MM.1S (cell line): ENCODE data around the gene SEC23B.

Experiments used
- DNase-seq: peaks from one replicate; pipeline ENCODE4 v3.0.0-alpha.2; 2015
- H2AFZ ChIP-seq: fragments of 300-600 bp; sonication (generic); 2 replicates; pipeline ENCODE4 v1.6.0; 2016; ENCODE audit warnings: antibody characterized with exemption, low read length
- H3F3A ChIP-seq: fragments of 300-600 bp; sonication (generic); 2 replicates; pipeline ENCODE4 v1.6.1; 2016; ENCODE audit warnings: mild to moderate bottlenecking, antibody characterized with exemption, low read length, moderate library complexity, mixed read lengths; ENCODE audit not compliant: insufficient read depth
- H3K27ac ChIP-seq: fragments of 300-600 bp; sonication (generic); 2 replicates; pipeline ENCODE4 v1.5.1; 2016; ENCODE audit warnings: mild to moderate bottlenecking, low read length
- H3K27me3 ChIP-seq: fragments of 300-600 bp; sonication (generic); replicated peaks from 2 replicates; pipeline ENCODE4 v1.6.0; 2016; ENCODE audit warnings: low read length; ENCODE audit not compliant: insufficient read depth
- H3K36me3 ChIP-seq: fragments of 300-600 bp; sonication (generic); replicated peaks from 2 replicates; pipeline ENCODE4 v1.6.1; 2016; ENCODE audit warnings: mild to moderate bottlenecking, low read length, mixed read lengths; ENCODE audit not compliant: insufficient read depth
- H3K4me1 ChIP-seq: fragments of 300-600 bp; sonication (generic); 2 replicates; pipeline ENCODE4 v1.6.1; 2016; ENCODE audit warnings: low read length, mixed read lengths
- H3K4me2 ChIP-seq: fragments of 300-600 bp; sonication (generic); 2 replicates; pipeline ENCODE4 v1.6.0; 2016; ENCODE audit warnings: low read depth, low read length
- H3K4me3 ChIP-seq: fragments of 300-600 bp; sonication (generic); 2 replicates; pipeline ENCODE4 v1.5.1; 2016; ENCODE audit warnings: low read length, mixed read lengths
- H3K79me2 ChIP-seq: fragments of 300-600 bp; sonication (generic); 2 replicates; pipeline ENCODE4 v1.6.1; 2016; ENCODE audit warnings: mixed run types, low read length, mixed read lengths
- H3K9ac ChIP-seq: fragments of 300-600 bp; sonication (generic); 2 replicates; pipeline ENCODE4 v1.6.1; 2016; ENCODE audit warnings: low read length, mixed read lengths
- H3K9me2 ChIP-seq: fragments of 300-600 bp; sonication (generic); replicated peaks from 2 replicates; pipeline ENCODE4 v1.6.1; 2016; ENCODE audit warnings: mild to moderate bottlenecking, low read length, mixed read lengths; ENCODE audit not compliant: insufficient read depth
- H3K9me3 ChIP-seq: fragments of 300-600 bp; sonication (generic); replicated peaks from 2 replicates; pipeline ENCODE4 v1.6.1; 2016; ENCODE audit warnings: mild to moderate bottlenecking, low read length, mixed read lengths; ENCODE audit not compliant: insufficient read depth
- H4K20me1 ChIP-seq: fragments of 300-600 bp; sonication (generic); 2 replicates; pipeline ENCODE4 v1.6.1; 2016; ENCODE audit warnings: mild to moderate bottlenecking, low read length, moderate library complexity, mixed read lengths; ENCODE audit not compliant: insufficient read depth
- CTCF ChIP-seq: fragments of 300-600 bp; sonication (generic); IDR thresholded peaks from 2 replicates; pipeline ENCODE4 v1.5.1; 2016; ENCODE audit warnings: antibody characterized with exemption, low read length, mixed read lengths
- EZH2 ChIP-seq: fragments of 300-600 bp; sonication (generic); optimal IDR thresholded peaks from 2 replicates; pipeline ENCODE3; 2017; ENCODE audit warnings: low read depth, mild to moderate bottlenecking, antibody characterized with exemption, low read length, mixed read lengths
- EZH2phosphoT487 ChIP-seq: fragments of 300-600 bp; sonication (generic); IDR thresholded peaks from 2 replicates; pipeline ENCODE4 v1.6.1; 2018; ENCODE audit warnings: antibody characterized with exemption, low read length

The SEC23B gene

DNA sequence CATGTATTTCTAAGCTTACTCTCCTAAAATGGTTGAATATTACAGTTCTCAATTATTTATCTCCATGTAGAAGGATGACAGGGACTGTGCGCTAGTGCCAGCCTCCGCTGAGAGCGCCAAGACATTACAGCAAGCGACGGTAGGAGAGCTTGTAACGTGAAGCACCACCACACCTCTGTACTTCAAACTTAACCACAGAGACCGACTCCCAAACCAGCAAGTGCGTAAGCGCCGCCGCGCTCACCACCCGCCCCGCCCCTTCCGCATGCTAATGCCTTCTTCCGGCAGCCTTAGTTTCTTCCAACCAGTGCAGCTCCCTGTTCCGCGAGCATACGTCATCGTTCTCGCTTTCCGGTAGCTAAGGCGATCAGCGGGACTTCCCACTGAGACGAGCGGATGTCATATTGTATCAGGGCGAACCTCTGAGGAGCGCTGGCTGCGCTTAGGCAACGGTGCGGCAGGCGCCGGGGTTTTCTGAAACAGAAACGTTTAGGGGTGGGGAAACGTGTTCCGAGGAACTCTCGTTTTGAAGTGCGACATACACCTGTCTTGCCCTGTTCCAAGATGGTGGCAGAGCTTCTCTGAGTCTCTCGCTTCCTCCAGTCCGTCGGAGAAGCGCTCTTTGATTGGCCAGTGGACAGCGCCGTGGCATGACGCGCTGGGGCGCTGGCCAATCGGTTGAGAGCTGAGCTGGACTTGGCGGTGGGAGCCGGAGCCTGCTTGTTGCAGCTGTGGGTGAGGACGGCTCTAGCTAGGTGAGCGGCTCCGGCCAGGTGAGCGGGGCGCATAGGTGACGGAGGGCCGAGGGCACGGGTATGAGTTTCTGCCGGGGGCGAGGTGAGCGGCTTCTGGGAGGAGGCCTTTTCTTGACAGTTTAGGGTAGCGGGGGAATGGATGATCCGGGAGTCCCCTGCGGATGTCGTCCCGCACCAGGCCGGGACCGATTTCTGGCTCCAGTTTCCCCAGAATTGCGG is at the start of gene SEC23B:
TSS of gene SEC23B (plus strand) at position 723 of the 974 bp plus-strand sequence. CDS start 2,896 bp downstream, outside the sequence.
- Histone ChIP-seq H3K9me2 (no peaks in the 10 kb centered on the region), H3K27ac (peak within 1 kb of the TSS; percentile 98), H3K79me2 (peaks cover 40% of the 10 kb centered on the region), H3K4me2 (peak within 1 kb of the TSS; percentile 76), H3K27me3 (no peaks in the 10 kb centered on the region), H3K4me1 (peaks cover 20% of the 10 kb centered on the region; the same call in 1 of the 2 replicates), H3K4me3 (peak within 1 kb of the TSS; percentile 97), H3K9me3 (no peaks in the 10 kb centered on the region), H3F3A (peaks cover 6% of the 10 kb centered on the region), H3K9ac (peak within 1 kb of the TSS; percentile 97), H4K20me1 (no peaks in the 10 kb centered on the region), H3K36me3 (no peaks in the 10 kb centered on the region; the same call in 1 of the 2 replicates), H2AFZ (peak within 1 kb of the TSS; percentile 67)
- DNase-seq, result peak; percentile 98
- TF ChIP-seq CTCF (no peak), EZH2phosphoT487 (no peak), EZH2 (no peak)

- H3F3A ChIP-seq, result no peaks in the 10 kb centered on the region
- H3K9me2 ChIP-seq, result no peaks in the 10 kb centered on the region
- peaks cover 26% of the 10 kb centered on the region for H3K79me2 ChIP-seq
- TF ChIP-seq CTCF, result no peak
- TF ChIP-seq EZH2, result no peak
- no peak for TF ChIP-seq EZH2phosphoT487
- H3K27me3 ChIP-seq, result no peaks in the 10 kb centered on the region
- no peak overlapping the region for H3K27ac ChIP-seq
- no peak for DNase-seq
- H3K4me3 ChIP-seq, result peak overlapping the region; percentile 92; the same call in 1 of the 2 replicates
- no peaks in the 10 kb centered on the region for H3K9me3 ChIP-seq
- peak overlapping the region; percentile 90 for H3K4me2 ChIP-seq
- H3K36me3 ChIP-seq, result no peaks in the 10 kb centered on the region
- H3K4me1 ChIP-seq, result peaks cover 3% of the 10 kb centered on the region; the same call in 1 of the 2 replicates
- no peaks in the 10 kb centered on the region for H4K20me1 ChIP-seq
- H3K9ac ChIP-seq, result no peak overlapping the region
- H2AFZ ChIP-seq, result peak overlapping the region; percentile 97
These were observed 42.1 kb upstream of the SEC23B start for GRCh38 chr20:18465536-18466200.

GRCh38 chr20:18466574-18466893 is 41.2 kb upstream of the SEC23B start:
- Histone ChIP-seq H3K36me3 (no peaks in the 10 kb centered on the region), H4K20me1 (no peaks in the 10 kb centered on the region), H3K79me2 (peaks cover 26% of the 10 kb centered on the region), H3K9me2 (no peaks in the 10 kb centered on the region), H3K27me3 (no peaks in the 10 kb centered on the region), H3K27ac (no peak overlapping the region), H3K4me1 (peaks cover 3% of the 10 kb centered on the region; the same call in 1 of the 2 replicates), H3K9ac (peak overlapping the region; percentile 79; the same call in 1 of the 2 replicates), H3K9me3 (no peaks in the 10 kb centered on the region), H3K4me2 (peak overlapping the region; percentile 90), H3K4me3 (peak overlapping the region; percentile 92), H2AFZ (peak overlapping the region; percentile 97), H3F3A (no peaks in the 10 kb centered on the region)
- no peak for TF ChIP-seq EZH2
- no peak for TF ChIP-seq CTCF
- TF ChIP-seq EZH2phosphoT487, result no peak
- peak; percentile 9 for DNase-seq
